ENCODE results near the gene SUSD4.

GRCh38 chr1:223313415-223313754, 50.6 kb downstream of the SUSD4 start:
- TF ChIP-seq POLR2A (IDR thresholded peaks at IDR 0.05; ENCODE audit: low read depth, low read length), result no peak
- no peak for TF ChIP-seq SPI1 (IDR thresholded peaks at IDR 0.05; ENCODE audit: low read depth, low read length)
- no peak for TF ChIP-seq POLR2AphosphoS5 (IDR thresholded peaks at IDR 0.05; ENCODE audit: low read depth, low read length)
